NAMALWA (cell line): ENCODE measurements around the gene INCA1.
A peak's percentile ranks its signal among the peaks of the same experiment; 100 is the strongest.
"Not testable (repeated sequence)": the region's sequence is repeated elsewhere in the genome, so short reads cannot be mapped to it uniquely, and the experiment has no call there.

Experiments used
- DNase-seq: peaks from one replicate; pipeline ENCODE4 v3.0.0-alpha.2; 2015; ENCODE audit warnings: low spot score

The INCA1 gene, protein sequence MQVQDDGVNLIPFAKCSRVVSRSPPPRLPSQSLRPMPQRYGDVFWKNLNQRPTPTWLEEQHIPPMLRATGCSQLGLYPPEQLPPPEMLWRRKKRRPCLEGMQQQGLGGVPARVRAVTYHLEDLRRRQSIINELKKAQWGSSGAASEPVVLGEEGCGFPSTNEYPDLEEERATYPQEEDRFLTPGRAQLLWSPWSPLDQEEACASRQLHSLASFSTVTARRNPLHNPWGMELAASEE

GRCh38 chr17:4997302-4998026 lies at the start of gene INCA1, which contains the start of gene KIF1C:
INCA1 (minus strand) TSS chr17:4997522; CDS start chr17:4994437, 3,085 bp downstream.
KIF1C (plus strand) TSS chr17:4997950; CDS start chr17:5000247, 2,297 bp downstream.
- DNase-seq, result peak; percentile 82

GRCh38 chr17:5045496-5045895 lies 48.2 kb upstream of the INCA1 start:
- no peak for DNase-seq

- no peak for DNase-seq
Observed at GRCh38 chr17:5044630-5045029, 47.3 kb upstream of the INCA1 start.

- no peak for DNase-seq
Observed at GRCh38 chr17:5043524-5043923, 46.2 kb upstream of the INCA1 start.

DNA sequence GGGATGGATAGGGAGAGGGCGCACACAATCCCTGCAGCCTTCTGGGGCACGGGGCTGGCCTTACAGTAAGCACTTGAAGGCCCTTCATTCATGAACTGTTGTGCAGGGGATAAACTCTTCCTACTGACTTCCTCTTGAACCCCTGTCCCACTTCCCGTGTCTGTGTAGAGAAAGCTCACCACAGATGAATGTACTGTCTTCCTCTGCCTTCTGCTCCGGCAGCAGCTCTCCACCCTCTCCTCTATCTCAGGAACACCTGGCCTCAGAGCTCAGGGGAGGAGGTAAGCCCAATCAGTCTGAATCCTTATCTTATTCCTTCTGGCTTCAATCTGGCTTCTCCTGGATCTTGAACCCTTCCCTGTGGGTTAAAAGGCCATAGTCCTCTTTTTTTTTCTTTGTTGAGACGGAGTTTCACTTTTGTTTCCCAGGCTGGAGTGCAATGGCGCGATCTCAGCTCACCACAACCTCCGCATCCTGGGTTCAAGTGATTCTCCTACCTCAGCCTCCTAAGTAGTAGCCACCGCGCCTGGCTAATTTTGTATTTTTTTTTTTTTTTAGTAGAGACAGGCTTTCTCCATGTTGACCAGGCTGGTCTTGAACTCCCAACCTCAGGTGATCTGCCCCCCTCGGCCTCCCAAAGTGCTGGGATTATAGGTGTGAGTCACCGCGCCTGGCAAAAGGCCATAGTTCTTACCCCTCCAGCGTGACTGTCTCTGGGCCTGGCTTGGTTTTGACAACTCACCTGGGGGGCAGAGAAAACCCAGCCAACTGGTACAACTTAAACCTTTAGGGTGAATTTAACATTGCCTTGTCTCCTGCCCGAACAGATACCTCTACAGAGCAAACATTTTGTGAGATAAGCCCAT lies 45.1 kb upstream of the INCA1 start:
- no peak for DNase-seq

DNA sequence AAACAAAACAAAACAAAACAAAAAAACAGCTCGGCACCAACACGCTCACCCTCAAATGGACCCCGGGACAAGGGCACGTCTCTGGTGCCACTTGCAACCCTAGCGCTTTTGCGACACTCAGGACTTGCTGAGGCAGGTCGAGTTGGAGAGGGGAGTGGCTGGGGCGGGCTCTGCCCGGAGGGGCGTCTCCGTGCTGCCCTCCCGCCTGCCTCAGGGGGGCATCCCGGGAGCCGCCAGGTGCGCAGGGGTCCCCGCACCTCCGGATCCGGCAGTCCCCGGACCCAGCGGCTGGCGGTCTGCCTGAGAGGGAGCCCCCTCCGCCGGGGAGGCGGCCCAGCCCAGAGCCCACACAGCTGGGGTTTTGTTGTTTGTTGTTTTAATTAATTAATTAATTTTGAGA lies 38.0 kb upstream of the INCA1 start, which contains the start of gene SLC52A1:
SLC52A1 (minus strand) TSS at position 112 of the 400 bp plus-strand sequence. CDS start 820 bp downstream, outside the sequence.
- no peak for DNase-seq

GRCh38 chr17:5034651-5035050 lies 37.3 kb upstream of the INCA1 start:
- DNase-seq, result no peak

DNA sequence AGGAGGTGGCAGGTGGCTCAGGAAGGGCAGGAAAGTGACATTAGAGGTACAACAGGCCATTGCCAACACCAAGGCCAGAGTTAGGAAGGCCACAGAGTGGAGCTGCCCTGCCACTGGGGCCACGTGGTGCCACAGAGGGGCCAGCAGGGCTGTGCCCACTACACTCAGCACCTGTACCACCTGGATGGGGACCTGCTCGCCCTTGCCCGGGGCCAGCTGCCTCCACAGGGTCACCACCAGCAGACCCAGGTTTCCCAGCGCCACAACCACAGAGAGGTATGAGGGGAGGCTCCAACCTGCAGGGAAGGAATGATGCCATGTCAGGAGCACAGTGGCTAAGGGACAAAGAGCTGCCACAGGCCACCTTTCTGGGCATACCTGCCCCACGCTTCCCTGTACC lies 36.7 kb upstream of the INCA1 start:
- DNase-seq, result no peak

- DNase-seq, result no peak
Observed at GRCh38 chr17:5033352-5034015, 36.2 kb upstream of the INCA1 start.

DNA sequence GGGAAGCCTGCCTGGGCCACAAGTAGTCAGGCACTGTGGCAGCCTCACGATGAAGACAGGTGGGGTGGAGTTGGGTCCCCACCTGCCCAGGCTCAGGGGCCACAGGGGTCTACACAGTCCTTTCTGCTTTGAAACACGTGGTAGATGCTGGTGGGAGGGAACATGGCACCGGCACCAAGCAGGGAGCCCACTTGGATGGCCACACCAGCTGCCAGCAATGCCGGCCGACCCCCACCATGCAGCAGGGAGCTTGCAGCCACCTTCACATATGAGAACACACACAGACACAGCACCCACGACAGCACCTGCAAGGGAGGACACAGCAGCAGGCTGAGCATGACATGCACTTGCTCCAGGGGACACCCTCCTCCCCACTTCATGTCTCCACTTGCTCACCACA lies 35.5 kb upstream of the INCA1 start:
- DNase-seq, result no peak

DNA sequence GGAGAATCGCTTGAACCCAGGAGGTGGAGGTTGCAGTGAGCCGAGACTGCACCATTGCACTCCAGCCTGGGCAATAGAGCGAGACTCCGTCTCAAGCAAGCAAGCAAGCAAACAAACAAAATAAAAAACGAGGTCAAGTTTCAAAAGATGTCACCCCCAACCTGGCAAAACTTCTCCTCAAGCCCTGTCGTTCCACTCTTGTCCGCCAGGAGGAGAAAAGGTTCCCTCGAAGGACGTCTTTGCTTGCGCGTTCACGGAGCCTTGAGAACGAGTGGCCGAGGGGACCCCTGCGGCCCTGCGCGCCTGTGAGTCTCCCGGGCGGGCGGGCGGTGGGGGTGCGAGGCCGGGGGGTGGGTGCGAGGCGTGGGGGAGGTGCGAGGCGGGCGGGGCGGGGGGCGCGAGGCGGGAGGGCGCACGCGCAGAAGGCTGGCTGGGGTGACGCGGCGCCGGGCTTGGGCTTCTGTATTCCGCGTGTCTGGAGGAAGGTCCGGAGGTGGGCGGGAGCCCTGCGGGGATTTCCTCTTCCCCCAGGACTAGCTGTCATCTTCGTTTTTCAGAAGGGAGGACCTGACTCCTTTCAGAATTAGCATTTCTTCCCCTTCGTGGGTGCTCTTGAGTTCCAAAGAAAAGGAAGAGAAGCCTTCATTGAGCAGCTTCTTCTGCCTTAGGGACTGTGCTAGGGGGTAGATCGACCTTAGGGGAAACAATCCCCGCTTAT lies 34.2 kb upstream of the INCA1 start:
- DNase-seq, result peak; percentile 90

- not testable (repeated sequence) for DNase-seq
Observed at GRCh38 chr17:5030168-5030567, 32.8 kb upstream of the INCA1 start.

GRCh38 chr17:5027916-5028315 lies 30.6 kb upstream of the INCA1 start:
- DNase-seq, result no peak

DNA sequence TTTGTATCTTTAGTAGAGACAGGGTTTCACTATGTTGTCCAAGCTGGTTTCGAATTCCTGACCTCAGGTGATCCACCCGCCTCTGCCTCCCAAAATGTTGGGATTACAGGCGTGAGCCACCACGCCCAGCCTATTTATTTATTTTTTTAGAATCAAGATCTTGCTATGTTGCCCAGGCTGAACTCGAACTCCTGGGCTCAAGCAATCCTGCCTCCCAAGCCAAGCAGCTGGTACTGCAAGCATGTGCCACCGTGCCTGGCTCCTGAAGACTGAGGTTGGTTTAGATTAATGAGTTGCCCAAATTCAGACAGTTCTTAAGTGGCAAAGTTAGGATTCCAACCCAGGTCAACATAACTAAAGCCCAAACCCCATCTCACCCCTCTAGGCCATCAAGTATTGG lies 30.0 kb upstream of the INCA1 start:
- no peak for DNase-seq

GRCh38 chr17:5024604-5025003 lies 27.3 kb upstream of the INCA1 start:
- DNase-seq, result no peak

DNA sequence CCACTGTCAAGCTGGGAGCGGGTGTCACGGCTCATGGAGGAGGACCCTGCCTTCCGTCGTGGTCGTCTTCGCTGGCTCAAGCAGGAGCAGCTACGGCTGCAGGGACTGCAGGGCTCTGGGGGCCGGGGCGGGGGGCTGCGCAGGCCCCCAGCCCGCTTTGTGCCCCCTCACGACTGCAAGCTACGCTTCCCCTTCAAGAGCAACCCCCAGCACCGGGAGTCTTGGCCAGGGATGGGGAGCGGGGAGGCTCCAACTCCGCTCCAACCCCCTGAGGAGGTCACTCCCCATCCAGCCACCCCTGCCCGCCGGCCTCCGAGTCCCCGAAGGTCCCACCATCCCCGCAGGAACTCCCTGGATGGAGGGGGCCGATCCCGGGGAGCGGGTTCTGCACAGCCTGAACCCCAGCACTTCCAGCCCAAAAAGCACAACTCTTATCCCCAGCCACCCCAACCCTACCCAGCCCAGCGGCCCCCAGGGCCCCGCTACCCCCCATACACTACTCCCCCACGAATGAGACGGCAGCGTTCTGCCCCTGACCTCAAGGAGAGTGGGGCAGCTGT lies 26.3 kb upstream of the INCA1 start:
- DNase-seq, result no peak

DNA sequence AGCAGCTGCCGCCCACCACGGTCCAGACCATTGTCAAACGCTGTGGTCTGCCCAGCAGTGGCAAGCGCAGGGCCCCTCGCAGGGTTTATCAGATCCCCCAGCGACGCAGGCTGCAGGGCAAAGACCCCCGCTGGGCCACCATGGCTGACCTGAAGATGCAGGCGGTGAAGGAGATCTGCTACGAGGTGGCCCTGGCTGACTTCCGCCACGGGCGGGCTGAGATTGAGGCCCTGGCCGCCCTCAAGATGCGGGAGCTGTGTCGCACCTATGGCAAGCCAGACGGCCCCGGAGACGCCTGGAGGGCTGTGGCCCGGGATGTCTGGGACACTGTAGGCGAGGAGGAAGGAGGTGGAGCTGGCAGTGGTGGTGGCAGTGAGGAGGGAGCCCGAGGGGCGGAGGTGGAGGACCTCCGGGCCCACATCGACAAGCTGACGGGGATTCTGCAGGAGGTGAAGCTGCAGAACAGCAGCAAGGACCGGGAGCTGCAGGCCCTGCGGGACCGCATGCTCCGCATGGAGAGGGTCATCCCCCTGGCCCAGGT lies 24.9 kb upstream of the INCA1 start:
- no peak for DNase-seq

GRCh38 chr17:5020502-5021023 lies 23.2 kb upstream of the INCA1 start:
- DNase-seq, result no peak

DNA sequence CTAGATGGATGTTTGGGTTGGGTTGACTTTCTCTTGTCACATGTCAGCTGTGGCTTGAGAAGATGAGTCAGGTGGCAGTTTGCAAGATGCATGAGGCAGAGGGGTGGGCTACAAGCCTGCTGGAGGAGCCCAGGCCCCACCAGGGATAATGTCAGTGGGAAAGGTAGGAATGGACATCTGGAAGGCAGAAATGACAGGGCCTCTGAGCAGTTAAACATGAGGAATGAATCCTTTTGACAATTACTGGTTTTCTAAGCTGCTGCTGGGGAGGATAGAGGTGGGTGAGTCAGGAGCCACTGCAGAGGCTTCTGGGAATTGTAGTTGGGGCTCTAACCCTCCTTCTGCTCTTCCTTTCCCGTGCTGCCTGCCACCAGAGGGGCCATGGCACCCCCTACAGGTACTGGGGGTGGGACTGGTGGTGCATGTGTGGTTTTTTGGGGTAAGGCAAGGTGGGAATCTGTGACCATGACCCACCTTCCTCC lies 22.2 kb upstream of the INCA1 start:
- peak; percentile 49 for DNase-seq

GRCh38 chr17:5014357-5014756 lies 17.0 kb upstream of the INCA1 start:
- no peak for DNase-seq
